Gastroesophageal sphincter (tissue), 4 donors: ENCODE data around the gene ST6GALNAC3. TPM values are rescaled to one million over a fixed set of nuclear protein-coding genes. Genes with fewer than 3 reads are reported as not detected.
"Not testable (repeated sequence)": the region's sequence is repeated elsewhere in the genome, so short reads cannot be mapped to it uniquely, and the experiment has no call there.

ENCODE experiments used
- ATAC-seq: fragments of 150-250 bp; one replicate; pipeline ENCODE4 v1.9.1; 2016; ENCODE audit warnings: mild to moderate bottlenecking, moderate library complexity
- H3K27ac ChIP-seq, 4 donors: fragments of 200-600 bp; sonication (generic) in 3 of 4; 1 replicate in 3 of 4; 2 replicates in 1 of 4; pipeline ENCODE4 v1.5.1; 2016 to 2019
- H3K27me3 ChIP-seq: fragments of 200-600 bp; sonication (generic); one replicate; pipeline ENCODE4 v1.5.1; 2019
- H3K36me3 ChIP-seq, 2 donors: fragments of 200-600 bp; sonication (generic); one replicate each; pipeline ENCODE4 v1.5.1; 2019; ENCODE audit warnings: control low read depth in 1 of 2
- H3K4me1 ChIP-seq, 3 donors: fragments of 200-600 bp; sonication (generic); 1 replicate in 2 of 3; 2 replicates in 1 of 3; pipeline ENCODE4 v1.5.1; 2016 to 2019; ENCODE audit warnings: control low read depth in 2 of 3
- H3K4me3 ChIP-seq, 2 donors: fragments of 200-600 bp; sonication (generic); one replicate each; pipeline ENCODE4 v1.5.1; 2019; ENCODE audit warnings: mild to moderate bottlenecking in 1 of 2, moderate library complexity in 1 of 2
- H3K9me3 ChIP-seq, 3 donors: fragments of 200-600 bp; sonication (generic); one replicate each; pipeline ENCODE4 v1.5.1; 2017 to 2019; ENCODE audit warnings: control low read depth in 2 of 3
- EP300 ChIP-seq: sonication (generic); formaldehyde crosslinking; IDR thresholded peaks from one replicate; pipeline ENCODE4 v1.6.1; 2017; ENCODE audit warnings: antibody characterized with exemption, mild to moderate bottlenecking
- POLR2A ChIP-seq, 2 donors: fragments of 450-650 bp; IDR thresholded peaks; one replicate each; pipeline ENCODE4 v1.6.1; 2017; ENCODE audit warnings: antibody characterized with exemption in 2 of 2, mild to moderate bottlenecking in 2 of 2, moderate library complexity in 1 of 2
- POLR2AphosphoS5 ChIP-seq: sonication (generic); formaldehyde crosslinking; IDR thresholded peaks from one replicate; pipeline ENCODE4 v1.6.1; 2017; ENCODE audit warnings: antibody characterized with exemption
- WGBS, 2 donors: methylation state at CpG; one replicate each; pipeline ENCODE4 v1.1.5; 2018; ENCODE audit warnings: low coverage in 1 of 2; 5-methylcytosine and 5-hydroxymethylcytosine counted together
- total RNA-seq, 4 donors: library from RNA; depleted of rRNA; stranded (reverse); fragments of >200 nt; gene quantifications; one replicate each; pipeline ENCODE4 v1.1.0, GENCODE V29; 2016
- TF ChIP-seq, protein P1 (sequence below), 4 experiments: fragments of 200-600 bp in 2 of 4; fragments of 450-650 bp in 2 of 4; sonication (generic) in 1 of 4; IDR thresholded peaks; one replicate each; pipeline ENCODE4 v1.5.1; 2017 to 2019; ENCODE audit warnings: antibody characterized with exemption in 4 of 4, mild to moderate bottlenecking in 2 of 4, moderate library complexity in 2 of 4

The ST6GALNAC3 gene
- total RNA-seq, 4 donors from 2014 or later: 2.8 to 10.6 (median 3.3) TPM

DNA sequence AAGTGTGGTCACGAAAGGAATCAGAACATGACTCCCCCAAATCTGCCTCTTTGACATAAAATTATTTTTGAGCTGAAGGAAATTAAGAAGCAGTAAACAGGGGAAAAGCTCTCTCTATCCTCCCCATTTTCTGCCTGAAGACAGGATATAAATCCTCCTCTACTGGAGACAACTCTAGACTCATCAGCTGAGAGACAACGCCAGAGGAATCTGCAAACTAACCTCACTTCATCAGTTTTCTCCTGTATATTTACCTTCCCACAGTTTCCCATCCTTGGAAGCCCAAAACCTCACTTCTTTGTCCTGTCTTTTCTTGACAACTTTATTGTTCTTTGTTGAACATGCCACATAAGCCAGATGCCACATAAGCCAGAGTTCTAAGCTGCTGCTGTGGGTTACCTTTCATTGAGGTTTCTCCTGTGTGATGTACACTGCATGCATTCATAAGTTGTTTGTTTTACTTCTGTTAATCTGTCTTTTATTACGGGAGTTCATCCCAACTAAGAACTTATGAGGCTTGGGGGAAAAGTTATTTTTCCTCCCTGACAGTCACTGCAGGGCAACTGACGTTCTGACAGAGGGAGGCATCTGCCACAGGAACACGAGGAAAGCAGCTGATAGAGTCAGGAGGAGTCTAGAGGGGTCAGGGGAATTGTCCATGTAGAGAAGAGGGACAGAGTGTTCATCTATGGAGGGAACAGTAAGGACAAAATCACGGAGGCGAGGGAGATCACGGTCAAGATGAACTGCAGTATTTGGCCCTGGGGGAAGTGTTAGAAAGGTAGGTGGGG lies 19.2 kb downstream of the ST6GALNAC3 start:
- H3K36me3 ChIP-seq: no peaks in the 10 kb centered on the region
- no peaks in the 10 kb centered on the region for H3K9me3 ChIP-seq
- H3K4me1 ChIP-seq: peaks cover 0 to 13% (median 0%) of the 10 kb centered on the region in 3 donors
- TF ChIP-seq EP300 (no peak), POLR2AphosphoS5 (no peak), POLR2A (IDR thresholded peaks at IDR 0.05) (no peak)
- TF ChIP-seq, protein P1, sequence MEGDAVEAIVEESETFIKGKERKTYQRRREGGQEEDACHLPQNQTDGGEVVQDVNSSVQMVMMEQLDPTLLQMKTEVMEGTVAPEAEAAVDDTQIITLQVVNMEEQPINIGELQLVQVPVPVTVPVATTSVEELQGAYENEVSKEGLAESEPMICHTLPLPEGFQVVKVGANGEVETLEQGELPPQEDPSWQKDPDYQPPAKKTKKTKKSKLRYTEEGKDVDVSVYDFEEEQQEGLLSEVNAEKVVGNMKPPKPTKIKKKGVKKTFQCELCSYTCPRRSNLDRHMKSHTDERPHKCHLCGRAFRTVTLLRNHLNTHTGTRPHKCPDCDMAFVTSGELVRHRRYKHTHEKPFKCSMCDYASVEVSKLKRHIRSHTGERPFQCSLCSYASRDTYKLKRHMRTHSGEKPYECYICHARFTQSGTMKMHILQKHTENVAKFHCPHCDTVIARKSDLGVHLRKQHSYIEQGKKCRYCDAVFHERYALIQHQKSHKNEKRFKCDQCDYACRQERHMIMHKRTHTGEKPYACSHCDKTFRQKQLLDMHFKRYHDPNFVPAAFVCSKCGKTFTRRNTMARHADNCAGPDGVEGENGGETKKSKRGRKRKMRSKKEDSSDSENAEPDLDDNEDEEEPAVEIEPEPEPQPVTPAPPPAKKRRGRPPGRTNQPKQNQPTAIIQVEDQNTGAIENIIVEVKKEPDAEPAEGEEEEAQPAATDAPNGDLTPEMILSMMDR (IDR thresholded peaks at IDR 0.05): no peak
- no peak overlapping the region for H3K27ac ChIP-seq
- ATAC-seq: no peak
- H3K27me3 ChIP-seq: no peaks in the 10 kb centered on the region
- H3K4me3 ChIP-seq: no peak overlapping the region
- WGBS, 2 donors: 86% methylated on average over 6 to 7 of the region's 8 CpGs

DNA sequence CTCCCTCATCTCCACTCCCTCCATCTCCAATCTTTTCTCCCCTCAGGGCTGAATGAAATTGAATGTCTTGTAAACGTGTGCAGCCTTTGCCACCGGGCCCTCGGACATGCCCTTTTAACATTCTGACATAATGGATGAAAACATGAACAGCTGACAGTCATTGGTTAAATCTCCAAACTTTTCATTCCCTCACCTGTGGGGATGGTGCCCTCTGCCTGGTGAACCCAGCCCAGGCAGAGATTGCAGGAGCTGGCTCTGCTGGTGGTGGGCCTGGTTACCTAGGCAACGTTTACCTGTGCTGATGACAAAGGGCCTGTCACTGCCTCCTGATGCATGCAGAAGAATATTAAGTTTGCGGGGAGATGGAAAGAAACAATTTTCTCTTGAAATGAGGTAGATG lies 21.3 kb downstream of the ST6GALNAC3 start:
- H3K27ac ChIP-seq: no peak overlapping the region
- no peak for TF ChIP-seq EP300
- TF ChIP-seq, protein P1 (IDR thresholded peaks at IDR 0.05): no peak
- no peak for TF ChIP-seq POLR2A (IDR thresholded peaks at IDR 0.05)
- no peak for TF ChIP-seq POLR2AphosphoS5
- no peaks in the 10 kb centered on the region for H3K36me3 ChIP-seq
- no peak for ATAC-seq
- no peaks in the 10 kb centered on the region for H3K27me3 ChIP-seq
- no peaks in the 10 kb centered on the region for H3K9me3 ChIP-seq
- H3K4me1 ChIP-seq: peaks cover 0 to 13% (median 0%) of the 10 kb centered on the region in 3 donors
- no peak overlapping the region for H3K4me3 ChIP-seq
- WGBS, 2 donors: 49 to 59% methylated on average over 4 of the region's 5 CpGs

DNA sequence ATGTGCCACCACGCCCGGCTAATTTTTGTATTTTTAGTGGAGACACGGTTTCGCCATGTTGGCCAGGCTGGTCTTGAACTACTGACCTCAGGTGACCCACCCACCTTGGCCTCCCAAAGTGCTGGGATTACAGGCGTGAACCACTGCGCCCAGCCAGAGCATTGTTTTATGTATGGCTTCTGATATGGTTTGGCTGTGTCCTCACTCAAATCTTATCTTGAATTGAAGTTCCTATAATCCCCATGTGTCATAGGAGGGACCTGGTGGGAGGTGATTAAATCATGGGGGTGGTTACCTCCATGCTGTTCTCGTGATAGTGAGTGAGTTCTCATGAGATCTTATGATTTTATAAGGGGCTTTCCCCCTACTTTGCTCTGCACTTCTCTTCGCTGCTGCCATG lies 22.5 kb downstream of the ST6GALNAC3 start:
- not testable (repeated sequence) for H3K9me3 ChIP-seq, ATAC-seq, H3K4me3 ChIP-seq, H3K27ac ChIP-seq, H3K36me3 ChIP-seq, H3K27me3 ChIP-seq
- WGBS, 2 donors: 89 to 100% methylated on average over 1 to 7 of the region's 8 CpGs
- H3K4me1 ChIP-seq: peaks cover 0 to 13% (median 0%) of the 10 kb centered on the region in 3 donors

DNA sequence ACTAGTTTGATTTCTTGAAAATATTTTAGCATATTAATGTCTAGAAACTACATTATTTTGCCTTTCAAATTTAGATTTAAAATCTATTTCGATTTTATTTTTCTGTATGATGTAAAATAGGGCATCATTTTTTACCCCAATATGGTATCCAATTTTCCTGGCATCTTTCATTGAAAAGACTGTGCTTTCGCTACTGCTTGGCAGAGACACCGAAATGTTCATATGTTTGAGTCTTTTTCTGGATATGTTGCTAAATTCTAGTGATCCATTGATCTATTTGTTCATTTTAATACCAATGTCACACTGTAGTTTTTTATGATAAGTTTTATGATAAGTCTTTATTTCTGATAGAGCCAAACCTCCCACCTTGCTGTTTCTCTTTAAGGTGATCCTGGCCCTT lies 24.3 kb downstream of the ST6GALNAC3 start:
- Histone ChIP-seq H3K9me3 (no peaks in the 10 kb centered on the region), H3K4me3 (no peak overlapping the region), H3K4me1 (peaks cover 0 to 13% (median 0%) of the 10 kb centered on the region in 3 donors), H3K27me3 (no peaks in the 10 kb centered on the region), H3K36me3 (no peaks in the 10 kb centered on the region), H3K27ac (no peak overlapping the region)
- WGBS, 2 donors: 88 to 91% methylated on average over 3 of the region's 3 CpGs
- TF ChIP-seq, protein P1 (IDR thresholded peaks at IDR 0.05): no peak
- TF ChIP-seq POLR2AphosphoS5 (no peak), EP300 (no peak), POLR2A (IDR thresholded peaks at IDR 0.05) (no peak)
- ATAC-seq: no peak

DNA sequence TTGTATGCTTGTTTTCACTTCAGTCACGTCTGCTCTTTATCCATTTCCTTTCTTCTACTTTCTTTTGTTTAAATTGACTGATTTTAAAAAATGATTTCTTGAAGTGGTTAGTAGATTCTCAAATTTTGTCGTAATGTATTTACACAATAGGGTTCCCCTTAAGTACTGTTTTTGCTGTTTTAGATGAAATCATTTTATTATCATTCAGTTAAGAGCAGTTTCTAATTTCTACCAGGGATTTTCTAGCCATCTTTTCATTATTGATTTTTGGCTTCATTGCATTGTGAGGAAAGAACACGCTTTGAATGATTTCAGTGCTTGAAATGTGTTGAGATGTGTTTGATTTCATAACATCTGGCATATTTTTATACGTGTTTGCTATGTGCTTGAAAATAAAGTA lies 27.0 kb downstream of the ST6GALNAC3 start:
- TF ChIP-seq POLR2AphosphoS5 (no peak), EP300 (no peak), POLR2A (IDR thresholded peaks at IDR 0.05) (no peak)
- TF ChIP-seq, protein P1 (IDR thresholded peaks at IDR 0.05): no peak
- Histone ChIP-seq H3K27me3 (no peaks in the 10 kb centered on the region), H3K36me3 (no peaks in the 10 kb centered on the region), H3K9me3 (no peaks in the 10 kb centered on the region), H3K4me3 (no peak overlapping the region), H3K4me1 (no peaks in the 10 kb centered on the region), H3K27ac (no peak overlapping the region)
- 71 to 88% methylated on average over 4 of the region's 4 CpGs for WGBS, 2 donors
- ATAC-seq: no peak
